Upper lobe of right lung (tissue), 1 donor: ENCODE data around the gene HAT1. TPM values are rescaled to one million over a fixed set of nuclear protein-coding genes. Genes with fewer than 3 reads are reported as not detected.

Source experiments
- ATAC-seq: fragments of 200-7000 bp; cut with Tn5 transposase; one replicate; pipeline ENCODE4 v1.9.1; 2020; ENCODE audit warnings: mild to moderate bottlenecking, moderate library complexity
- DNase-seq: peaks from one replicate; pipeline ENCODE4 v3.0.0-alpha.2; 2020
- H3K27ac ChIP-seq: fragments of 200-600 bp; one replicate; pipeline ENCODE4 v1.8.0; 2022
- H3K27me3 ChIP-seq: fragments of 200-600 bp; one replicate; pipeline ENCODE4 v1.8.0; 2022; ENCODE audit warnings: mild to moderate bottlenecking
- H3K36me3 ChIP-seq: fragments of 200-600 bp; one replicate; pipeline ENCODE4 v1.8.0; 2022
- H3K4me1 ChIP-seq: fragments of 200-600 bp; one replicate; pipeline ENCODE4 v1.8.0; 2022
- H3K4me3 ChIP-seq: fragments of 200-600 bp; one replicate; pipeline ENCODE4 v1.8.0; 2022; ENCODE audit warnings: mild to moderate bottlenecking
- H3K9me3 ChIP-seq: fragments of 200-600 bp; one replicate; pipeline ENCODE4 v1.8.0; 2022
- intact Hi-C: fragments of 100-400 bp; cut with DNase I; formaldehyde crosslinking; loops from one replicate; pipeline ENCODE4 v1.11.0; 2022
- total RNA-seq: library from RNA; stranded (reverse); fragmentation: NEBNext Ultra II Directional; extraction: Animal tissue kit (Norgen Biotek cat#: 25700); gene quantifications from one replicate; pipeline ENCODE4 v1.2.1, GENCODE V29; 2021
- TF ChIP-seq, protein P1 (sequence below): fragments of 200-600 bp; IDR thresholded peaks from one replicate; pipeline ENCODE4 v1.8.0; 2022; ENCODE audit warnings: antibody characterized with exemption
- donor health status: DM: no; HTN: yes; CAD: no; lungs with severe emphysema.

HAT1 gene
- total RNA-seq, 1 donor from 2014 or later = 24.8 TPM

DNA sequence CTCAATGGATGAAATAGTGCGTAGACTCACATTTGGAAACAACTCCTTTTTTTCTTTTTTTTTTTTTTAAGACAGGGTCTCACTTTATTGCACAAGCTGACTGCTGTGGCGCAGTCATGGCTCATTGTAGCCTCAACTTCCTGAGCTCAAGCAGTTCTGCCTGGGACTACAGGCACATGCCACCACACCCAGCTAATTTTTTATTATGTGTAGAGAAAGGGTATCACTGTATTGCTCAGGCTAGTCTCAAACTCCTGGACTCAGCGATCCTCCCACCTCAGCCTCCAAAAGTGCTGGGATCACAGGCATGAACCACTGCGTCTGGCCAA lies 17.4 kb downstream of the HAT1 start:
- no peak for ATAC-seq
- no peaks in the 10 kb centered on the region for H3K36me3 ChIP-seq
- H3K9me3 ChIP-seq = no peaks in the 10 kb centered on the region
- TF ChIP-seq, protein P1, sequence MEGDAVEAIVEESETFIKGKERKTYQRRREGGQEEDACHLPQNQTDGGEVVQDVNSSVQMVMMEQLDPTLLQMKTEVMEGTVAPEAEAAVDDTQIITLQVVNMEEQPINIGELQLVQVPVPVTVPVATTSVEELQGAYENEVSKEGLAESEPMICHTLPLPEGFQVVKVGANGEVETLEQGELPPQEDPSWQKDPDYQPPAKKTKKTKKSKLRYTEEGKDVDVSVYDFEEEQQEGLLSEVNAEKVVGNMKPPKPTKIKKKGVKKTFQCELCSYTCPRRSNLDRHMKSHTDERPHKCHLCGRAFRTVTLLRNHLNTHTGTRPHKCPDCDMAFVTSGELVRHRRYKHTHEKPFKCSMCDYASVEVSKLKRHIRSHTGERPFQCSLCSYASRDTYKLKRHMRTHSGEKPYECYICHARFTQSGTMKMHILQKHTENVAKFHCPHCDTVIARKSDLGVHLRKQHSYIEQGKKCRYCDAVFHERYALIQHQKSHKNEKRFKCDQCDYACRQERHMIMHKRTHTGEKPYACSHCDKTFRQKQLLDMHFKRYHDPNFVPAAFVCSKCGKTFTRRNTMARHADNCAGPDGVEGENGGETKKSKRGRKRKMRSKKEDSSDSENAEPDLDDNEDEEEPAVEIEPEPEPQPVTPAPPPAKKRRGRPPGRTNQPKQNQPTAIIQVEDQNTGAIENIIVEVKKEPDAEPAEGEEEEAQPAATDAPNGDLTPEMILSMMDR = no peak
- intact Hi-C loops = no loop called here
- no peak overlapping the region for H3K27ac ChIP-seq
- DNase-seq = no peak
- no peaks in the 10 kb centered on the region for H3K4me1 ChIP-seq
- H3K4me3 ChIP-seq = no peak overlapping the region
- no peaks in the 10 kb centered on the region for H3K27me3 ChIP-seq

DNA sequence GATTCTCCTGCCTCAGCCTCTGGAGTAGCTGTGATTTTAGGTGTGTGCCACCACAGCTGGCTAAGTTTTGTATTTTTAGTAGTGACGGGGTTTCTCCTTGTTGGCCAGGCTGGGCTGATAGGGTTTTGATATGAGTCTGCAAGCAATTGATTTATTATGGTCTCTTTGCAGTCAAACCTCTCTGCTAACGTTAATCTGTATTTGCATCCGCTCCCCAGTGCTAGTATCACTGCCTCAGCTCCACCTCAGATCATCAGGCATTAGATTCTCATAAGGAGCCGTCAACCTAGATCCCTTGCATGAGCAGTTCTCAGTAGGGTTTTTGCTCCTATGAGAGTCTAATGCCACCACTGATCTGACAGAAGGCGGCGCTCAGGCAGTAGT lies 19.0 kb downstream of the HAT1 start:
- Histone ChIP-seq H3K4me3 (no peak overlapping the region), H3K27ac (no peak overlapping the region), H3K4me1 (no peaks in the 10 kb centered on the region), H3K36me3 (no peaks in the 10 kb centered on the region), H3K9me3 (no peaks in the 10 kb centered on the region), H3K27me3 (no peaks in the 10 kb centered on the region)
- no peak for ATAC-seq
- TF ChIP-seq, protein P1 = no peak
- intact Hi-C loops = no loop called here
- no peak for DNase-seq

DNA sequence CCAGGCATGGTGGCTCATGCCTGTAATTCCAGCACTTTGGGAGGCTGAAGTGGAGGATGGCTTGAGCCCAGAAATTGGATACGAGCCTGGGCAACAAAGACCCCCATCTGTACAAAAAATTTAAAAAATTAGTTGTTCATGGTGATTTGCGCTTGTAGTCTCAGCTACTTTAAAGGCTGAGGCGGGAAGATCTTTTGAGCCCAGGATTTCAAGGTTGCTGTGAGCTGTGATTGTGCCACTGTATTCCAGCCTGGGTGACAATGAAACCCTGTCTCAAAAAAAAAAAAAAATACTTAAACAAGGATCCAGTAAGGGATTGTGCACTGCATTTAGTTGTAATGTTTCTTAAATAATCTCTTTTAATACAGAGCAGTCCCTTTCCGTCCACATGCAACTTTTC lies 21.6 kb downstream of the HAT1 start:
- H3K4me3 ChIP-seq = no peak overlapping the region
- no peak for ATAC-seq
- intact Hi-C loops = no loop called here
- H3K36me3 ChIP-seq = peaks cover 17% of the 10 kb centered on the region
- no peak for DNase-seq
- H3K27me3 ChIP-seq = no peaks in the 10 kb centered on the region
- TF ChIP-seq, protein P1 = no peak
- H3K9me3 ChIP-seq = no peaks in the 10 kb centered on the region
- no peak overlapping the region for H3K27ac ChIP-seq
- H3K4me1 ChIP-seq = no peaks in the 10 kb centered on the region

DNA sequence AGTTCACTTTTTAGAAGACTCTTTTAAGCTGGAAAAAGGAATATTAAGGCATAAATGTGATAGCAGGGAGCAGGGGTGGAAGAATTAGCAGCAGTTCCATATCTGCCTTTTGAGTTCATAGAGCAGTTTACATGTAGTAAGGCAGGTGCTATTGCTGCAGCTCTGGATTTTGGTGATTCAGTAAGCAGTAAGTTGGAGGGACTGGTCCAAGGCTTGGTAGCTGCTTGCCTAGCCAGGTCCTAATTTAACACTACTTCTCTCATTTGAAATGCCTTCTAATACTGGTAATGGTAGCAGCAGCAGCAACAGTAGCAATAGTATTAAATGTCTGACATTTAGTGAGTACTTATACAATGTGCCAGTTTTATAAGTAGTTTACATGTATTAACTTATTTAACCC lies 30.0 kb downstream of the HAT1 start:
- no peak overlapping the region for H3K27ac ChIP-seq
- peaks cover 13% of the 10 kb centered on the region for H3K36me3 ChIP-seq
- H3K27me3 ChIP-seq = no peaks in the 10 kb centered on the region
- no peaks in the 10 kb centered on the region for H3K9me3 ChIP-seq
- intact Hi-C loops = no loop called here
- H3K4me1 ChIP-seq = no peaks in the 10 kb centered on the region
- ATAC-seq = no peak
- TF ChIP-seq, protein P1 = no peak
- no peak overlapping the region for H3K4me3 ChIP-seq
- no peak for DNase-seq

DNA sequence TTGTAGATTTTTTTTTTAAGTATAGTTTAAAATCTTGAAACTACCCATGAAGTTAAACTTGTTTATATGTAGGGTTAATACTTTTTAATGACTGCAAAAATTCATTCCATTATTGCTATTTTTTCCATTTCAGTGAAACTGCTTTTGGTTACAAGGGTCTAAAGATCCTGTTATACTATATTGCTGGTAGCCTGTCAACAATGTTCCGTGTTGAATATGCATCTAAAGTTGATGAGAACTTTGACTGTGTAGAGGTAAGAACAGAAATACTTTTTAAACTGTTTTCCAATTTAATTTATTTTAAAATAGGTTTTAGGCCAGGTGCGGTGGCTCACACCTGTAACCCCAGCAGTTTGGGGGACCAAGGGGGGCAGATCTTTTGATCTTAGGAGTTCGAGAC lies 30.5 kb downstream of the HAT1 start:
- DNase-seq = no peak
- no peaks in the 10 kb centered on the region for H3K27me3 ChIP-seq
- intact Hi-C loops = no loop called here
- no peak overlapping the region for H3K4me3 ChIP-seq
- ATAC-seq = no peak
- H3K36me3 ChIP-seq = peaks cover 8% of the 10 kb centered on the region
- no peak overlapping the region for H3K27ac ChIP-seq
- no peaks in the 10 kb centered on the region for H3K9me3 ChIP-seq
- TF ChIP-seq, protein P1 = no peak
- H3K4me1 ChIP-seq = no peaks in the 10 kb centered on the region

DNA sequence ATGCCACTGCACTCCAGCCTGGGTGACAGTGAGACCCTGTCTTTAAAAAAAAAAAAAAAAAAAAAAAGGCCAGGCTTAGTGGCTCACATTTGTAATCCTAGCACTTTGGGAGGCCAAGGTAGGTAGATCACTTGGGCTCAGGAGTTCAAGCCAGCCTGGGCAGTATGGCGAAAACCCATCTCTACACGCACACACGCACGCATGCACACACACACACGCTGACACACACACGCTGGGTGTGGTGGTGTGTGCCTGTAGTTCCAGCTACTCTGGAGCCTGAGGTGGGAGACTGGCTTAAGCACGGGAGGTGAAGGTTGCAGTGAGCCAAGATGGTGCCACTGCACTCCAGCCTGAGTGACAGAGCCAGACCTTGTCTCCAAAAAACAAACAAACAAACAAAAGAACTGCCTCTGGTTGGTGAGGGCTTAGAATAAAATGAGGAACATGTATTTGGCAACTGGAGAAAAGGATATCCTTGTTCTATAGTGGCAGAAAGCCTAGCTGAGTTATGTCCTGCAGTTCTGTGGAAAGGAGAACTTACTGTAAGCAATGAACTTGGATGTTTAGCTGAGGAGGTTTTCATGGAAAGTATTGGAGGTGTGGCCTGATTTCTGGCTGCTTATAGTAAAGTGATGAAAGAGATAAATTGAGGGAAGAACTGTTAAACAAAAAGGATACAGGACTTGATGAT lies 34.0 kb downstream of the HAT1 start:
- peak; percentile 91 for ATAC-seq
- TF ChIP-seq, protein P1 = no peak
- H3K27ac ChIP-seq = peak overlapping the region; percentile 58

More for the DNA sequence above, 34.0 kb downstream of the HAT1 start:
- Histone ChIP-seq H3K9me3 (no peaks in the 10 kb centered on the region), H3K4me3 (no peak overlapping the region), H3K36me3 (no peaks in the 10 kb centered on the region), H3K4me1 (peaks cover 9% of the 10 kb centered on the region), H3K27me3 (no peaks in the 10 kb centered on the region)
- no peak for DNase-seq
- intact Hi-C loops = no loop called here
